ENCODE data around the gene PPP2R5C. TPM values are rescaled to one million over a fixed set of nuclear protein-coding genes. Genes with fewer than 3 reads are reported as not detected.

The PPP2R5C gene
- total and polyA plus RNA-seq, 2 of the 8 experiments (the other 6 are each of a cell fraction or from before 2014, with no cell fraction given): 49.6 to 95.9 TPM

DNA sequence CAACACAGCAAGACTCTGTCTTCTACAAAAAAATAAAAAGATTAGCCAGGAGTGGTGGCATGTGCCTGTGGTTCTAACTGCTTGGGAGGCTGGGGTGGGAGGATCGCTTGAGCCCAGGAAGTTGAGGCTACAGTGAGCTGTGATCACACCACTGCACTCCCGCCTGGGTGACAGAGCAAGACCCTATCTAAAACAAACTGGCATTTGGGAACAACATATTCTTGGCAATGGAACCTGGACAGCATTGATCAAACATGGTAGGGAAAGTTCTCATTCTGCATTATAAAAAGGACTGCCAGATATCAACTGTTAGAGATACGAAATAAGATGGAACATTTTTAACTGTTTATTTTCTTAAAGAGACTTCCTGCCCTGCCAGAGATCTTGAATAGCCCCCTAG is 81.5 kb downstream of the PPP2R5C start:
- no peak overlapping the region for H3K4me2 ChIP-seq (ENCODE audit: insufficient read depth in 1 of 2, low read depth in 2 of 2, low read length in 2 of 2)
- H3K9me3 ChIP-seq (ENCODE audit: insufficient read depth in 2 of 2, low read depth in 1 of 2, low read length in 1 of 2): no peaks in the 10 kb centered on the region
- H4K20me1 ChIP-seq (replicated peaks in 1 of 2; ENCODE audit: control insufficient read depth in 1 of 2, insufficient read depth in 2 of 2, low read length in 2 of 2): peaks cover 2 to 21% of the 10 kb centered on the region in 2 experiments
- H2AFZ ChIP-seq (ENCODE audit: low read length): no peak overlapping the region
- H3K27ac ChIP-seq (ENCODE audit: low read depth, low read length): no peak overlapping the region
- no peaks in the 10 kb centered on the region for H3K36me3 ChIP-seq (ENCODE audit: control insufficient read depth in 2 of 4, insufficient read depth in 4 of 4, low read length in 3 of 4)
- no peak overlapping the region for H2AK5ac ChIP-seq (ENCODE audit: low read depth, low read length)
- DNase-seq (ENCODE audit: low read depth in 1 of 2, low spot score in 2 of 2) (no peak), FAIRE-seq (no peak)
- no peaks in the 10 kb centered on the region for H3K27me3 ChIP-seq (replicated peaks in 1 of 4; ENCODE audit: control insufficient read depth in 3 of 4, extremely low read depth in 1 of 4, insufficient read depth in 3 of 4, low read length in 3 of 4)
- H3K23ac ChIP-seq (ENCODE audit: insufficient read length): no peak overlapping the region
- ChIA-PET CTCF (ENCODE audit: partially characterized antibody) (interaction anchor here (1.2 to 3.0 kb wide), 4 partner anchors 24 to 113 kb away, joined by 3 to 19 read pairs (median 4); no protein-coding TSS in a partner anchor), POLR2A (ENCODE audit: partially characterized antibody) (interaction anchor here (0.8 to 1.2 kb wide), 3 partner anchors 8 to 50 kb away, joined by 4 read pairs; no protein-coding TSS in a partner anchor)
- no peak overlapping the region for H4K91ac ChIP-seq (replicated peaks; ENCODE audit: insufficient read length, low read length)
- no peak overlapping the region for H3K14ac ChIP-seq (ENCODE audit: insufficient read length)
- peaks cover 0 to 7% (median 4%) of the 10 kb centered on the region in 4 experiments; a peak in 5 of 7 replicates for H3K4me1 ChIP-seq (replicated peaks in 1 of 4; ENCODE audit: control insufficient read depth in 3 of 4, insufficient read depth in 4 of 4, low read length in 3 of 4)
- H4K5ac ChIP-seq (ENCODE audit: insufficient read length, low read depth, low read length): no peak overlapping the region
- H3K79me2 ChIP-seq (ENCODE audit: control insufficient read depth in 1 of 2, insufficient read depth in 2 of 2, low read length in 2 of 2): peaks cover 0 to 9% of the 10 kb centered on the region in 2 experiments; a peak in 1 of 4 replicates
- H3K79me1 ChIP-seq (ENCODE audit: low read depth, low read length): peaks cover 8% of the 10 kb centered on the region; the same call in 1 of the 2 replicates
- no peak overlapping the region for H3K4me3 ChIP-seq (ENCODE audit: extremely low read depth in 1 of 4, insufficient read depth in 2 of 4, low read depth in 3 of 4, low read length in 4 of 4)
- no peak overlapping the region for H4K8ac ChIP-seq (ENCODE audit: extremely low read depth, insufficient read depth, low read length)
- H2BK5ac ChIP-seq (ENCODE audit: low read depth, low read length): no peak overlapping the region
- no peak overlapping the region for H3K18ac ChIP-seq (ENCODE audit: extremely low read depth, low read length)
- H2BK120ac ChIP-seq (replicated peaks; ENCODE audit: low read depth, low read length): no peak overlapping the region
- no peak overlapping the region for H3K9ac ChIP-seq (replicated peaks in 1 of 4; ENCODE audit: extremely low read depth in 1 of 4, low read depth in 3 of 4, low read length in 3 of 4)
- H2BK20ac ChIP-seq (ENCODE audit: low read length): no peak overlapping the region
- H3K56ac ChIP-seq (replicated peaks; ENCODE audit: insufficient read length, low read depth, low read length): no peak overlapping the region
- no peak overlapping the region for H3K4ac ChIP-seq (replicated peaks; ENCODE audit: insufficient read length, low read depth, low read length)
- 92% methylated on average over 3 of the region's 3 CpGs; no CpG with 5 or more reads in 1 of the 2 experiments for WGBS, 2 experiments (ENCODE audit: extremely low coverage in 1 of 2, insufficient coverage in 1 of 2, insufficient read length in 1 of 2, insufficient replicate concordance in 2 of 2, low coverage in 1 of 2, low lambda C conversion rate in 2 of 2, missing lambda C conversion rate in 1 of 2)
- no peak overlapping the region for H2BK15ac ChIP-seq (ENCODE audit: low read length)
- no peaks in the 10 kb centered on the region for H3K23me2 ChIP-seq (ENCODE audit: low read depth, low read length)
- H2BK12ac ChIP-seq (ENCODE audit: low read depth, low read length): no peak overlapping the region
- TF ChIP-seq RFX5 (IDR thresholded peaks at IDR 0.05; ENCODE audit: borderline replicate concordance, low read depth, low read length): no peak
- TF ChIP-seq, protein P1, sequence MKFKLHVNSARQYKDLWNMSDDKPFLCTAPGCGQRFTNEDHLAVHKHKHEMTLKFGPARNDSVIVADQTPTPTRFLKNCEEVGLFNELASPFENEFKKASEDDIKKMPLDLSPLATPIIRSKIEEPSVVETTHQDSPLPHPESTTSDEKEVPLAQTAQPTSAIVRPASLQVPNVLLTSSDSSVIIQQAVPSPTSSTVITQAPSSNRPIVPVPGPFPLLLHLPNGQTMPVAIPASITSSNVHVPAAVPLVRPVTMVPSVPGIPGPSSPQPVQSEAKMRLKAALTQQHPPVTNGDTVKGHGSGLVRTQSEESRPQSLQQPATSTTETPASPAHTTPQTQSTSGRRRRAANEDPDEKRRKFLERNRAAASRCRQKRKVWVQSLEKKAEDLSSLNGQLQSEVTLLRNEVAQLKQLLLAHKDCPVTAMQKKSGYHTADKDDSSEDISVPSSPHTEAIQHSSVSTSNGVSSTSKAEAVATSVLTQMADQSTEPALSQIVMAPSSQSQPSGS (IDR thresholded peaks at IDR 0.05; ENCODE audit: low read length): no peak
- TF ChIP-seq TBP (IDR thresholded peaks at IDR 0.05; ENCODE audit: low read depth, low read length): no peak
- TF ChIP-seq JUN (IDR thresholded peaks at IDR 0.05; ENCODE audit: low read depth, low read length): no peak
- no peak for TF ChIP-seq CEBPB (IDR thresholded peaks at IDR 0.05; ENCODE audit: low read depth, low read length)
- no peak for TF ChIP-seq CBX5 (IDR thresholded peaks at IDR 0.05; ENCODE audit: low read depth, low read length)
- TF ChIP-seq TAF1 (IDR thresholded peaks at IDR 0.05; ENCODE audit: low read depth, low read length): no peak
- TF ChIP-seq, protein P2, sequence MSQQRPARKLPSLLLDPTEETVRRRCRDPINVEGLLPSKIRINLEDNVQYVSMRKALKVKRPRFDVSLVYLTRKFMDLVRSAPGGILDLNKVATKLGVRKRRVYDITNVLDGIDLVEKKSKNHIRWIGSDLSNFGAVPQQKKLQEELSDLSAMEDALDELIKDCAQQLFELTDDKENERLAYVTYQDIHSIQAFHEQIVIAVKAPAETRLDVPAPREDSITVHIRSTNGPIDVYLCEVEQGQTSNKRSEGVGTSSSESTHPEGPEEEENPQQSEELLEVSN (IDR thresholded peaks at IDR 0.05): no peak
- TF ChIP-seq, protein P3, sequence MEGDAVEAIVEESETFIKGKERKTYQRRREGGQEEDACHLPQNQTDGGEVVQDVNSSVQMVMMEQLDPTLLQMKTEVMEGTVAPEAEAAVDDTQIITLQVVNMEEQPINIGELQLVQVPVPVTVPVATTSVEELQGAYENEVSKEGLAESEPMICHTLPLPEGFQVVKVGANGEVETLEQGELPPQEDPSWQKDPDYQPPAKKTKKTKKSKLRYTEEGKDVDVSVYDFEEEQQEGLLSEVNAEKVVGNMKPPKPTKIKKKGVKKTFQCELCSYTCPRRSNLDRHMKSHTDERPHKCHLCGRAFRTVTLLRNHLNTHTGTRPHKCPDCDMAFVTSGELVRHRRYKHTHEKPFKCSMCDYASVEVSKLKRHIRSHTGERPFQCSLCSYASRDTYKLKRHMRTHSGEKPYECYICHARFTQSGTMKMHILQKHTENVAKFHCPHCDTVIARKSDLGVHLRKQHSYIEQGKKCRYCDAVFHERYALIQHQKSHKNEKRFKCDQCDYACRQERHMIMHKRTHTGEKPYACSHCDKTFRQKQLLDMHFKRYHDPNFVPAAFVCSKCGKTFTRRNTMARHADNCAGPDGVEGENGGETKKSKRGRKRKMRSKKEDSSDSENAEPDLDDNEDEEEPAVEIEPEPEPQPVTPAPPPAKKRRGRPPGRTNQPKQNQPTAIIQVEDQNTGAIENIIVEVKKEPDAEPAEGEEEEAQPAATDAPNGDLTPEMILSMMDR (IDR thresholded peaks at IDR 0.05; ENCODE audit: control extremely low read depth in 1 of 3, insufficient read depth in 1 of 3, low read depth in 1 of 3, low read length in 3 of 3): no peak
